Measurements from ENCODE around the gene SDK2. TPM values are rescaled to one million over a fixed set of nuclear protein-coding genes. Genes with fewer than 3 reads are reported as not detected.

SDK2 gene
- total and polyA plus RNA-seq, 2 experiments from 2014 or later = 0.74 to 5.1 TPM

DNA sequence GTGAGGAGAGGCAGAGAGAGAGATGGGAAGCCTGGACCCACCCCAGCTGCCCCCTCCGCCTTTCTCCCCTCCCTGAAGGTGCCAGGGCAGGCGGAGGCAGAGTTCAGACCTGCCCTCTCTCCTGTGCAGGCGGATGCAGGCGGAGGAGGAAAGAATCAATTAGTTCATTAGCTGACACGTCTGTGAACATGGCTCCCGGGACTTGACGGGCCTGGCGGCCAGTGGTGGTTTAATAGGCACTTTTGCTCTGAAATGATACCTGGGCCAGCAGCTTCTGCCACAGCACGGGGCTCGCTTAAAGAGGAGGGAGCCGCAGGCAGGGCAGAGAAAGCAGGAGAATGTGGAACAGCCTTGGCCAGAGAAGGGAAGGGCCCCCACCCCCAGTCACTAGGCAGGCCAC is 98.1 kb downstream of the SDK2 start (continued):
- TF ChIP-seq, protein P1, sequence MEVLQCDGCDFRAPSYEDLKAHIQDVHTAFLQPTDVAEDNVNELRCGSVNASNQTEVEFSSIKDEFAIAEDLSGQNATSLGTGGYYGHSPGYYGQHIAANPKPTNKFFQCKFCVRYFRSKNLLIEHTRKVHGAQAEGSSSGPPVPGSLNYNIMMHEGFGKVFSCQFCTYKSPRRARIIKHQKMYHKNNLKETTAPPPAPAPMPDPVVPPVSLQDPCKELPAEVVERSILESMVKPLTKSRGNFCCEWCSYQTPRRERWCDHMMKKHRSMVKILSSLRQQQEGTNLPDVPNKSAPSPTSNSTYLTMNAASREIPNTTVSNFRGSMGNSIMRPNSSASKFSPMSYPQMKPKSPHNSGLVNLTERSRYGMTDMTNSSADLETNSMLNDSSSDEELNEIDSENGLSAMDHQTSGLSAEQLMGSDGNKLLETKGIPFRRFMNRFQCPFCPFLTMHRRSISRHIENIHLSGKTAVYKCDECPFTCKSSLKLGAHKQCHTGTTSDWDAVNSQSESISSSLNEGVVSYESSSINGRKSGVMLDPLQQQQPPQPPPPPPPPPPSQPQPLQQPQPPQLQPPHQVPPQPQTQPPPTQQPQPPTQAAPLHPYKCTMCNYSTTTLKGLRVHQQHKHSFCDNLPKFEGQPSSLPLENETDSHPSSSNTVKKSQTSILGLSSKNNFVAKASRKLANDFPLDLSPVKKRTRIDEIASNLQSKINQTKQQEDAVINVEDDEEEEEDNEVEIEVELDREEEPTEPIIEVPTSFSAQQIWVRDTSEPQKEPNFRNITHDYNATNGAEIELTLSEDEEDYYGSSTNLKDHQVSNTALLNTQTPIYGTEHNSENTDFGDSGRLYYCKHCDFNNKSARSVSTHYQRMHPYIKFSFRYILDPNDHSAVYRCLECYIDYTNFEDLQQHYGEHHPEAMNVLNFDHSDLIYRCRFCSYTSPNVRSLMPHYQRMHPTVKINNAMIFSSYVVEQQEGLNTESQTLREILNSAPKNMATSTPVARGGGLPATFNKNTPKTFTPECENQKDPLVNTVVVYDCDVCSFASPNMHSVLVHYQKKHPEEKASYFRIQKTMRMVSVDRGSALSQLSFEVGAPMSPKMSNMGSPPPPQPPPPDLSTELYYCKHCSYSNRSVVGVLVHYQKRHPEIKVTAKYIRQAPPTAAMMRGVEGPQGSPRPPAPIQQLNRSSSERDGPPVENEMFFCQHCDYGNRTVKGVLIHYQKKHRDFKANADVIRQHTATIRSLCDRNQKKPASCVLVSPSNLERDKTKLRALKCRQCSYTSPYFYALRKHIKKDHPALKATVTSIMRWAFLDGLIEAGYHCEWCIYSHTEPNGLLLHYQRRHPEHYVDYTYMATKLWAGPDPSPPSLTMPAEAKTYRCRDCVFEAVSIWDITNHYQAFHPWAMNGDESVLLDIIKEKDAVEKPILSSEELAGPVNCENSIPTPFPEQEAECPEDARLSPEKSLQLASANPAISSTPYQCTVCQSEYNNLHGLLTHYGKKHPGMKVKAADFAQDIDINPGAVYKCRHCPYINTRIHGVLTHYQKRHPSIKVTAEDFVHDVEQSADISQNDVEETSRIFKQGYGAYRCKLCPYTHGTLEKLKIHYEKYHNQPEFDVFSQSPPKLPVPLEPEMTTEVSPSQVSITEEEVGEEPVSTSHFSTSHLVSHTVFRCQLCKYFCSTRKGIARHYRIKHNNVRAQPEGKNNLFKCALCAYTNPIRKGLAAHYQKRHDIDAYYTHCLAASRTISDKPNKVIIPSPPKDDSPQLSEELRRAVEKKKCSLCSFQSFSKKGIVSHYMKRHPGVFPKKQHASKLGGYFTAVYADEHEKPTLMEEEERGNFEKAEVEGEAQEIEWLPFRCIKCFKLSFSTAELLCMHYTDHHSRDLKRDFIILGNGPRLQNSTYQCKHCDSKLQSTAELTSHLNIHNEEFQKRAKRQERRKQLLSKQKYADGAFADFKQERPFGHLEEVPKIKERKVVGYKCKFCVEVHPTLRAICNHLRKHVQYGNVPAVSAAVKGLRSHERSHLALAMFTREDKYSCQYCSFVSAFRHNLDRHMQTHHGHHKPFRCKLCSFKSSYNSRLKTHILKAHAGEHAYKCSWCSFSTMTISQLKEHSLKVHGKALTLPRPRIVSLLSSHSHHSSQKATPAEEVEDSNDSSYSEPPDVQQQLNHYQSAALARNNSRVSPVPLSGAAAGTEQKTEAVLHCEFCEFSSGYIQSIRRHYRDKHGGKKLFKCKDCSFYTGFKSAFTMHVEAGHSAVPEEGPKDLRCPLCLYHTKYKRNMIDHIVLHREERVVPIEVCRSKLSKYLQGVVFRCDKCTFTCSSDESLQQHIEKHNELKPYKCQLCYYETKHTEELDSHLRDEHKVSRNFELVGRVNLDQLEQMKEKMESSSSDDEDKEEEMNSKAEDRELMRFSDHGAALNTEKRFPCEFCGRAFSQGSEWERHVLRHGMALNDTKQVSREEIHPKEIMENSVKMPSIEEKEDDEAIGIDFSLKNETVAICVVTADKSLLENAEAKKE (CRISPR knock-in tag; IDR thresholded peaks at IDR 0.05) = no peak
- TF ChIP-seq, protein P2, sequence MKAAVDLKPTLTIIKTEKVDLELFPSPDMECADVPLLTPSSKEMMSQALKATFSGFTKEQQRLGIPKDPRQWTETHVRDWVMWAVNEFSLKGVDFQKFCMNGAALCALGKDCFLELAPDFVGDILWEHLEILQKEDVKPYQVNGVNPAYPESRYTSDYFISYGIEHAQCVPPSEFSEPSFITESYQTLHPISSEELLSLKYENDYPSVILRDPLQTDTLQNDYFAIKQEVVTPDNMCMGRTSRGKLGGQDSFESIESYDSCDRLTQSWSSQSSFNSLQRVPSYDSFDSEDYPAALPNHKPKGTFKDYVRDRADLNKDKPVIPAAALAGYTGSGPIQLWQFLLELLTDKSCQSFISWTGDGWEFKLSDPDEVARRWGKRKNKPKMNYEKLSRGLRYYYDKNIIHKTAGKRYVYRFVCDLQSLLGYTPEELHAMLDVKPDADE (IDR thresholded peaks at IDR 0.05) = no peak
- no peak for TF ChIP-seq JUNB (IDR thresholded peaks at IDR 0.05; ENCODE audit: unreplicated experiment)
- TF ChIP-seq ZNF114 (CRISPR knock-in tag; IDR thresholded peaks at IDR 0.05) = no peak
- no peak for TF ChIP-seq NANOG (IDR thresholded peaks at IDR 0.05; ENCODE audit: borderline replicate concordance)
- TF ChIP-seq EZH2 (IDR thresholded peaks at IDR 0.05; ENCODE audit: low read depth, unreplicated experiment) = no peak
- TF ChIP-seq, protein P3, sequence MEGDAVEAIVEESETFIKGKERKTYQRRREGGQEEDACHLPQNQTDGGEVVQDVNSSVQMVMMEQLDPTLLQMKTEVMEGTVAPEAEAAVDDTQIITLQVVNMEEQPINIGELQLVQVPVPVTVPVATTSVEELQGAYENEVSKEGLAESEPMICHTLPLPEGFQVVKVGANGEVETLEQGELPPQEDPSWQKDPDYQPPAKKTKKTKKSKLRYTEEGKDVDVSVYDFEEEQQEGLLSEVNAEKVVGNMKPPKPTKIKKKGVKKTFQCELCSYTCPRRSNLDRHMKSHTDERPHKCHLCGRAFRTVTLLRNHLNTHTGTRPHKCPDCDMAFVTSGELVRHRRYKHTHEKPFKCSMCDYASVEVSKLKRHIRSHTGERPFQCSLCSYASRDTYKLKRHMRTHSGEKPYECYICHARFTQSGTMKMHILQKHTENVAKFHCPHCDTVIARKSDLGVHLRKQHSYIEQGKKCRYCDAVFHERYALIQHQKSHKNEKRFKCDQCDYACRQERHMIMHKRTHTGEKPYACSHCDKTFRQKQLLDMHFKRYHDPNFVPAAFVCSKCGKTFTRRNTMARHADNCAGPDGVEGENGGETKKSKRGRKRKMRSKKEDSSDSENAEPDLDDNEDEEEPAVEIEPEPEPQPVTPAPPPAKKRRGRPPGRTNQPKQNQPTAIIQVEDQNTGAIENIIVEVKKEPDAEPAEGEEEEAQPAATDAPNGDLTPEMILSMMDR (conservative IDR thresholded peaks at IDR 0.05; ENCODE audit: low read depth in 2 of 2) = no peak
- no peak for TF ChIP-seq STAT1 (IDR thresholded peaks at IDR 0.05; ENCODE audit: unreplicated experiment)
- no peak for TF ChIP-seq EZH2phosphoT487 (IDR thresholded peaks at IDR 0.05; ENCODE audit: unreplicated experiment)
